Central memory CD8-positive, alpha-beta T cell (primary cell): ENCODE measurements around the gene NIPSNAP2.
"Not testable (repeated sequence)": the region's sequence is repeated elsewhere in the genome, so short reads cannot be mapped to it uniquely, and the experiment has no call there.

Experiments
- ATAC-seq: fragments of 150-1000 bp; cut with Tn5 transposase; replicated peaks from 2 replicates; pipeline ENCODE4 v1.10.0; 2022; ENCODE audit warnings: mild to moderate bottlenecking, moderate FRiP score, moderate number of reproducible peaks; ENCODE audit not compliant: poor library complexity, severe bottlenecking; ENCODE audit errors: extremely low read depth
- DNase-seq, 2 donors: peaks; one replicate each; pipeline ENCODE4 v3.0.0; 2021; ENCODE audit warnings: low spot score in 2 of 2
- H3K27ac Mint-ChIP-seq: one replicate; pipeline ENCODE4 v1.8.0; 2022; ENCODE audit warnings: low read depth, mild to moderate bottlenecking, moderate library complexity, mixed read lengths
- H3K27me3 Mint-ChIP-seq: one replicate; pipeline ENCODE4 v1.8.0; 2022; ENCODE audit warnings: mixed read lengths
- H3K36me3 Mint-ChIP-seq: one replicate; pipeline ENCODE4 v1.8.0; 2022; ENCODE audit warnings: mild to moderate bottlenecking, moderate library complexity, mixed read lengths; ENCODE audit not compliant: insufficient read depth
- H3K4me1 Mint-ChIP-seq: one replicate; pipeline ENCODE4 v1.8.0; 2022; ENCODE audit warnings: mixed read lengths
- H3K4me3 Mint-ChIP-seq: one replicate; pipeline ENCODE4 v1.8.0; 2022; ENCODE audit warnings: mild to moderate bottlenecking, moderate library complexity, mixed read lengths
- H3K9me3 Mint-ChIP-seq: one replicate; pipeline ENCODE4 v1.8.0; 2022; ENCODE audit warnings: mixed read lengths

The NIPSNAP2 gene

DNA sequence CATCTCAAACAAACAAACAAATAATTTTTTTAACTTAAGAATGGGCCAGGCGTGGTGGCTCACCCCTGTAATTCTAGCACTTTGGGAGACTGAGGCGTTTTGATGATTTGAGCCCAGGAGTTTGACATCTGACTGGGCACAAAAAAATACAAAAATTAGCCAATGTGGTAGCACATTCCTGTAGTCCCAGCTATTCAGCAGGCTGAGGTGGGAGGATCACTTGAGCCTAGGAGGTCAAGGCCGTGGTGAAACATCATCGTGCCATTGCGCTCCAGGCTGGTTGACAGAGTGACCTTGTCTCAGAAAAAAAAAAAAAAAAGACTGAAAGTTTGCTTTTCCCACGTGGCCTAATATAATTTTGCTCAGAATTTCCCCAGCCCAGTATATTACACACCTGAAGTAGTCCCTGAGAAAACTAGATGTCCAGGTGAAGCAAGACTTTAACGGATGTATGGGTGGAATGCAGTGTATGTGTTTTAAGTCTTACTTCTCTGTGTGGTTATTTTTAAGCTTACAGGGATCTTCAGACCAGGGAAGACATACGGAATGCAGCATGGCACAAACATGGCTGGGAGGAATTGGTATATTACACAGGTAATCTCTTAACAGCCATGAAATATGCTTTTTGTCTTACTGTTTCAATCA is 32.6 kb downstream of the NIPSNAP2 start:
- Mint-ChIP-seq H3K27ac (no peak overlapping the region), H3K9me3 (no peaks in the 10 kb centered on the region), H3K4me1 (no peaks in the 10 kb centered on the region), H3K4me3 (no peak overlapping the region), H3K36me3 (peaks cover 35% of the 10 kb centered on the region), H3K27me3 (no peaks in the 10 kb centered on the region)
- DNase-seq (no peak), ATAC-seq (no peak)

DNA sequence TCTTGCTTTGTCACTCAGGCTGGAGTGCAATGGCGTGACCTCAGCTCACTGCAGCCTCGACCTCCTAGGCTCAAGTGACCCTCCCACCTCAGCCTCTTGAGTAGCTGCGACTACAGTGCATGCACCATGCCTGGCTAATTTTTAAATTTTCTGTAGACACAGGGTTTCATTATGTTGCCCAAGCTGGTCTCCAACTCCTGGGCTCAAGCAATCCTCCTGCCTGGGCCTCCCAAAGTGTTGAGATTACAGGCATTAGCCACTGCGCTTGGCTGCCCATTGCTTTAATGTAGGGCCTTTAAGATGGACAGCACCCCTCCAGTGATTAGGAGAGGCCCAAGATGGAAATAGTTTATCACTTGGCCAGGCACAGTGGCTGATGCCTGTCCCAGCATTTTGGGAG is 39.4 kb downstream of the NIPSNAP2 start:
- DNase-seq: no peak
- no peak overlapping the region for H3K4me3 Mint-ChIP-seq
- no peak overlapping the region for H3K27ac Mint-ChIP-seq
- H3K9me3 Mint-ChIP-seq: no peaks in the 10 kb centered on the region
- H3K4me1 Mint-ChIP-seq: no peaks in the 10 kb centered on the region
- peaks cover 10% of the 10 kb centered on the region for H3K36me3 Mint-ChIP-seq
- no peaks in the 10 kb centered on the region for H3K27me3 Mint-ChIP-seq
- no peak for ATAC-seq

DNA sequence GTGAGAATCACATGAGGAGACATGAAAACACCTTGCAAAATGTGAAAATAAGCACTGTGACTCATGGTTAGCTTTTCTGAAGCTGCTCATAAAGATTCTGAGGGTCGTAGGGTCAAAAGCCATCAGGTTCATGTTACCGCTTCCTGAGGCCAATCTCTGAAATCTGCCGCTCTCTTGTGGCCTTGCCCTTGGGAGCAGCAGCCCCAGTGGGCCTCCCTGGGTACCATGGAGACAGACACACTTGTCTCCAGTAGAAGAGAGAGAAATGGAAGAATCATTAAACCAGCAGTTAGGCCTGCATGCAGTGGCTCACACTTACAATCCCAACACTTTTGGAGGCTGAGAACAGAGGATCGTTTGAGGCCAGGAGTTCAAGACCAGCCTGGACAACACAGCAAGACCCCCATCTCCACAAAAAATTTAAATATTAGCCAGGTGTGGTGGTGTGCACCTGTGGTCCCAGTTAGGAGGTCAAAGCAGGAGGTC is 42.8 kb downstream of the NIPSNAP2 start:
- DNase-seq (no peak), ATAC-seq (no peak)
- no peak overlapping the region for H3K4me3 Mint-ChIP-seq
- H3K27me3 Mint-ChIP-seq: no peaks in the 10 kb centered on the region
- no peak overlapping the region for H3K27ac Mint-ChIP-seq
- H3K36me3 Mint-ChIP-seq: peaks cover 2% of the 10 kb centered on the region
- no peaks in the 10 kb centered on the region for H3K4me1 Mint-ChIP-seq
- no peaks in the 10 kb centered on the region for H3K9me3 Mint-ChIP-seq

DNA sequence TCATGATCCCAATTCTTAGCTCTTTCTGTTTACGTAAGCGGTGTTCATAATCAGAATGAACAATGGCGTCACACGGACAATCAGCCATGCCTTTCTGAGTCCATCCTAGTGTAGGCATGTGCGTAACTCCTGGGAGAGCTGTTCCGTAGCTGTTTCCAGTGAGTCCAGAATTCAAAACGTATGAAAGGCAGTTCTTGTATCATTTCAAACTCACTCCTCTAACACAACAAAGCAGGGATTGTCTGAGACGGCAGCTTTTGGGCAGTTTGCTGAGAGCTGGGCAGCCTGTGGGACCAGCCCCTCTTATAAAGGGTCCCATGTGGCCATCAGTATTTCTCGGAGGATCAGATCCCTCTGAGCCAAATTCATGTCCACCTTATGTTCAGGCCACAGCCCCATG is 43.5 kb downstream of the NIPSNAP2 start:
- H3K27ac Mint-ChIP-seq: no peak overlapping the region

DNA sequence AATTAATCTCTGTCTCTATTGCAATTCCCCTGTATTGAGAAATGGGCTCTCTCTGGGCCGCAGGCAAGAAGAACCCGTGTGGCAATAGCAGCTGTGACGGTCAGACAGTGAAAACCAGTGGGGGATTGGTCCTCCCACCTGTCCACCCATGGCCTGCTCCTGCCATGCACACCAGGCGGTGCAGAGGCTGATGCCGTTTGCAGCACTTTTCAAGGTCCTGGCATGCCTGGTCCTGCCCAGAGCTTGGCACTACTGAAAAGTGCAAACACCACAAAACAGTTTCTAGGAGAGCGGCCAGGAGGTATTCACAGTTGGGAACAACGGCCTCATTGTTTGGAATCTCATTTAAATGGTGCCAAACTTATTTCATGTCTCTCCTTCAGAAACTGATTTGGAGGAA is 45.3 kb downstream of the NIPSNAP2 start:
- no peak for ATAC-seq
- no peak overlapping the region for H3K27ac Mint-ChIP-seq
- H3K4me3 Mint-ChIP-seq: no peak overlapping the region
- no peaks in the 10 kb centered on the region for H3K27me3 Mint-ChIP-seq
- H3K9me3 Mint-ChIP-seq: no peaks in the 10 kb centered on the region
- H3K36me3 Mint-ChIP-seq: no peaks in the 10 kb centered on the region
- no peak for DNase-seq
- no peaks in the 10 kb centered on the region for H3K4me1 Mint-ChIP-seq

More for the DNA sequence above, 43.5 kb downstream of the NIPSNAP2 start:
- ATAC-seq: no peak
- DNase-seq: no peak
- no peaks in the 10 kb centered on the region for H3K4me1 Mint-ChIP-seq
- no peaks in the 10 kb centered on the region for H3K9me3 Mint-ChIP-seq
- H3K4me3 Mint-ChIP-seq: no peak overlapping the region
- H3K36me3 Mint-ChIP-seq: no peaks in the 10 kb centered on the region
- no peaks in the 10 kb centered on the region for H3K27me3 Mint-ChIP-seq

DNA sequence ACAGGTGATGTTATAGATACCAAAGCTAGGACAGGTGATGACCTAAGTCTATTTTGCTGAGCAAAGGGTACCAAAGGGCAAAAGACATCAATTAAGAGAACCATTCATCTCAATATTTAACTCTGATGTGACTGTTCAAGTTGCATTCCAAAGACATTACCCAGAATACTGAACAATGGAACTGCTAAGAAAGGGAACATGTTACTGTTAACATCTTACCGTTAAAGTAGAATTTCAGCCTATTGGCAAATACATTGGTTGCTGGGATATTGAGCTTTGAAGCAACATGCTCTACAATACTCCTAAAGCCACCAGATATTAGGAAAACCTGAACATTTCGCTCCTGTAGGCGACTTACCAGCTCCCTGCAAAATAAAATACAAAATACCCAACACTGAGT is 52.6 kb downstream of the NIPSNAP2 start:
- not testable (repeated sequence) for H3K9me3 Mint-ChIP-seq, H3K4me1 Mint-ChIP-seq, H3K27ac Mint-ChIP-seq, H3K36me3 Mint-ChIP-seq, H3K4me3 Mint-ChIP-seq, H3K27me3 Mint-ChIP-seq, ATAC-seq, DNase-seq

DNA sequence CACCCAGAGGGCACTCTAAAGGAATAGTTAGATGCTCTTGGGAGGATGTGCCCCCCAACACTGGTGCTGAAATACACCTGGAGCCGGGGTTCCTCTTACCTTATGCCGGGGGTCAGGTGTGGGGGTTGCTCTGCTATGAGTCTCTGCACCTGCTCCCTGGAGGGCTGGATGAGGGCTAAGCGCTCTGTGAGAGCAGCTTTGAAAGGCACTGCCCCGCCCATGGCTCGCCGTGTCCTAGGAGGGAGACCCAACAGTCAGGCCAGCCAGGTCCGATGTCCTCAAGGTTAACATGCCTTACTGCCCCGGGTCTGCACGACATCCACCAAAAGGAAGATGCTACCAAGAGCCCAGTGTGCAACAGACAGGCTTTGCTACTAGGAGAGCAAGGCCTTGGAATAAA is 55.1 kb downstream of the NIPSNAP2 start:
- Mint-ChIP-seq H3K27me3 (no peaks in the 10 kb centered on the region), H3K4me1 (no peaks in the 10 kb centered on the region), H3K27ac (no peak overlapping the region), H3K36me3 (peaks cover 3% of the 10 kb centered on the region), H3K4me3 (no peak overlapping the region), H3K9me3 (no peaks in the 10 kb centered on the region)
- DNase-seq (no peak), ATAC-seq (no peak)

DNA sequence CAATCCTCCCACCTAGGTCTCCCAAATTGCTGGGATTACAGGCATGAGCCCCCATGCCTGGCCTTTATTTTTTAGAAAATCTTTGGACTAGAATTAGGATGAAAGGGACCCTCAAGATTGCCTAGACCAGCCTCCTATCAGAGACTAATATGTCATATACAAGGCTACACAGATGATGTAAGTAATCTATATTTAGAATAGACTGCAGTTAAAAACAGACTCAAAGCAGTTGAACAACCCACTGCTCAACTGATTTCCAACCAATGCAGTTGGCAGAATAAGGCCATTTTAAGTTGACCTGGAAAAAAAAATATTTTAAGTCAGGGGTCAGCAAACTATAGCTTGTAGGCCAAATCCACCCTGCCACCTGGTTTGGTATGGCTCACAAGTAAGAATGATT is 59.1 kb downstream of the NIPSNAP2 start:
- no peak overlapping the region for H3K27ac Mint-ChIP-seq

DNA sequence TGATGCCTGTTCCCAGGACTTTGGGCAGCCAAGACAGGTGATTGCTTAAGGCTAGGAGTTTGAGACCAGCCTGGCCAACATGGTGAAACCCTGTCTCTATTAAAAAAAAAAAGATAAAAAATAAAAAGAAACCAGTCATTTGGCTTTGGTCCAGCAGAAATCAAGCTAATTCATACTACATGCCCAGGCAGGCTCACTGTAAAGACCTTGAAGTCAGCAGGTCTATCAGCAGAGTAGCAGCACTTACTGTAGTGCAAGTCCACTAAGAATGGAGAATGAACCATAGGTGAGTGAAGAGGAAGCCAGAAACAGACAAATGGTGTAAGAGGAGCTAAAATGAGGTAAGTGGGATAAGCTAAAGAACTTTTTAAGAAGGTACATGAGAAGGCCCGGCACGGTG is 62.2 kb downstream of the NIPSNAP2 start:
- DNase-seq (no peak), ATAC-seq (no peak)
- H3K9me3 Mint-ChIP-seq: no peaks in the 10 kb centered on the region
- H3K27me3 Mint-ChIP-seq: no peaks in the 10 kb centered on the region
- H3K27ac Mint-ChIP-seq: no peak overlapping the region
- H3K4me1 Mint-ChIP-seq: peaks cover 2% of the 10 kb centered on the region
- H3K4me3 Mint-ChIP-seq: no peak overlapping the region
- no peaks in the 10 kb centered on the region for H3K36me3 Mint-ChIP-seq

More for the DNA sequence above, 59.1 kb downstream of the NIPSNAP2 start:
- Mint-ChIP-seq H3K27me3 (no peaks in the 10 kb centered on the region), H3K4me1 (no peaks in the 10 kb centered on the region), H3K9me3 (no peaks in the 10 kb centered on the region), H3K4me3 (no peak overlapping the region), H3K36me3 (peaks cover 3% of the 10 kb centered on the region)
- DNase-seq (no peak), ATAC-seq (no peak)

DNA sequence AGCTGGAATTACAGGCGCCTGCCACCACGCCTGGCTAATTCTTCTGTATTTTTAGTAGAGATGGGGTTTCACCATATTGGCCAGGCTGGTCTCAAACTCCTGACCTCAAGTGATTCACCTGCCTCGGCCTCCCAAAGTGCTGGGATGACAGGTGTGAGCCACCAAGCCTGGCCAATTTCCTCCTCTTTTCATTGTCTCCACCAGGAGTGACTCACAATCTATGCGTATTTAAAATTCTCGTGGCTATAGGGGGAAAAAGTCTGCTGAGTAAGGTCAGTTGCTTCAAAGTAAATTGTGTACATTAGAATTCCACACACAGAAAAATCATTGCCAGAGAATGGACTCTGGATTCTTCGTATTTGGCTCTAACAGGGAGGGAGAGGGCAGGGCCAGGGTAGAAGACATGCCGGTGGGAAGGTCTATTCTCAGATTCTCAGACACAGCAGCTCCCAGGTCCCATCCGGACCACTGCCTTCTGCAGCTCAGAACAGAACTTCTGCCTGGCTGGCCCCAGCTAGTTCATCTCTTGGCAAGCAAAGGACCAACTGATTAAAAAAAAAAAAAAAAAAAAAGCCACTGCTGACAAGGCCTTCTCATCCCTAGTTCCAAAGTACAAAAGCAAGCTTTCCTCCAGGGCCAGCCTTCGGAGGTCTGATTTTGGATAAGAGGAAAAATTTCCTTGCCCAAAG is 64.7 kb downstream of the NIPSNAP2 start:
- no peak overlapping the region for H3K27ac Mint-ChIP-seq
- ATAC-seq: no peak
- H3K36me3 Mint-ChIP-seq: no peaks in the 10 kb centered on the region
- H3K4me1 Mint-ChIP-seq: peaks cover 15% of the 10 kb centered on the region
- no peak for DNase-seq
- H3K27me3 Mint-ChIP-seq: no peaks in the 10 kb centered on the region
- no peak overlapping the region for H3K4me3 Mint-ChIP-seq
- H3K9me3 Mint-ChIP-seq: no peaks in the 10 kb centered on the region

DNA sequence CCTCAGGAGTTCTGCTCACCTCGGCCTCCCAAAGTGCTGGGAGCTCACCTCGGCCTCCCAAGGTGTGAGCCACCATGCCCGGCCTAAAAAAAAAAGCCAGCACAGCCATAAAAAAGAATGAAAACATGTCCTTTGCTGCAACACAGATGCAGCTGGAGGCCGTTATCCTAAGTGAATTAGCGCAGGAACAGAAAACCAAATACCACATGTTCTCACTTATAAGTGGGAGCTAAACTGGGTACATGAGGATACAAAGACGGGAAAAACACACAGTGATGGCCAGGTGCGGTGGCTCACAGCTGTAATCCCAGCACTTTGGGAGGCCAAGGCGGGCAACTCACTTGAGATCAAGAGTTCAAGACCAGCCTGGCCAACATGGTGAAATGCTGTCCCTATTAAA is 66.0 kb downstream of the NIPSNAP2 start:
- ATAC-seq (no peak), DNase-seq (no peak)
- Mint-ChIP-seq H3K4me1 (peaks cover 15% of the 10 kb centered on the region), H3K36me3 (no peaks in the 10 kb centered on the region), H3K27me3 (no peaks in the 10 kb centered on the region), H3K9me3 (no peaks in the 10 kb centered on the region), H3K4me3 (no peak overlapping the region), H3K27ac (no peak overlapping the region)

DNA sequence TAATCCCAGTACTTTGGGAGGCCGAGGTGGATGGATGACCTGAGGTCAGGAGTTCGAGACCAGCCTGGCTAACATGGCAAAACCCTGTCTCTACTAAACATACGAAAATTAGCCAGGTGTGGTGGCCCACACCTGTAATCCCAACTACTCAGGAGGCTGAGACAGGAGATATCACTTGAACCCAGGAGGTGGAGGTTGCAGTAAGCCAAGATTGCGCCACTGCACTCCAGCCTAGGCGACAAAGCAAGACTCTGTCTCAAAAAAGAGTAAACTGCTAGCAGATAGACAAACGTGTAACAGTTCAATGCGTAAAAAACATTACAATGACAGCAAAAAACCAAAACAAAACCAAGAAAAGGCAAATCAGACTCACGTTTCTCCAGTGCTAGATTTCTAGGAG is 67.2 kb downstream of the NIPSNAP2 start:
- not testable (repeated sequence) for ATAC-seq, H3K9me3 Mint-ChIP-seq, H3K27ac Mint-ChIP-seq, DNase-seq, H3K27me3 Mint-ChIP-seq, H3K36me3 Mint-ChIP-seq
- H3K4me1 Mint-ChIP-seq: peaks cover 15% of the 10 kb centered on the region
- peak overlapping the region; percentile 40 for H3K4me3 Mint-ChIP-seq

DNA sequence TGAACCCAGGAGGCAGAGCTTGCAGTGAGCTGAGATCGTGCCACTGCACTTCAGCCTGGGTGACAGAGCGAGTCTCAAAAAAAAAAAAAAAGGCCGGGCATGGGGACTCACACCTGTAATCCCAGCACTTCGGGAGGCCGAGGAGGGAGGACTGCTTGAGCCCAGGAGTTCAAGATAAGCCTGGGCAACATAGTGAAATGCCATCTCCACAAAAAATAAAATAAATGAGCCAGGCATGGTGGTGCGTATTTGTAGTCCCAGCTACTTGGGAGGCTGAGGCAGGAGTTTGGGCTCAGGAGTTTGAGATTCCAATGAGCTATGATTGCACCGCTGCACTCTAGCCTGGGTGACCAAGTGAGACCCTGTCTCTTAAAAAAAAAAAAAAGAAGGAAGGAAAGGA is 68.2 kb downstream of the NIPSNAP2 start:
- not testable (repeated sequence) for H3K27ac Mint-ChIP-seq, DNase-seq, H3K36me3 Mint-ChIP-seq, ATAC-seq, H3K27me3 Mint-ChIP-seq, H3K9me3 Mint-ChIP-seq
- Mint-ChIP-seq H3K4me3 (peak overlapping the region; percentile 86), H3K4me1 (peaks cover 15% of the 10 kb centered on the region)
